AG20443 (cell line): ENCODE results near the gene SPEG.
"Not testable (repeated sequence)": the region's sequence is repeated elsewhere in the genome, so short reads cannot be mapped to it uniquely, and the experiment has no call there.

ENCODE experiments used
- DNase-seq: peaks from one replicate; pipeline ENCODE4 v3.0.0; 2012; ENCODE audit warnings: low spot score, mixed read lengths

The SPEG gene

GRCh38 chr2:219434718-219435525 lies at the start of gene SPEG:
TSS of gene SPEG (plus strand) at chr2:219434843. CDS start at chr2:219434978, 135 bp downstream.
- DNase-seq: peak; percentile 57

- no peak for DNase-seq
Observed at GRCh38 chr2:219384859-219385258, 49.8 kb upstream of the SPEG start.

- no peak for DNase-seq
Observed at GRCh38 chr2:219385958-219386520, 48.6 kb upstream of the SPEG start.

GRCh38 chr2:219386532-219387280 lies 47.9 kb upstream of the SPEG start:
- peak; percentile 26 for DNase-seq

- peak; percentile 98 for DNase-seq
Observed at GRCh38 chr2:219387306-219388120, 47.1 kb upstream of the SPEG start, which contains the start of gene DNPEP. TSS of gene DNPEP (minus strand) at chr2:219387912. CDS start at chr2:219387794, 118 bp downstream.

- peak; percentile 99 for DNase-seq
Observed at GRCh38 chr2:219388121-219388906, 46.3 kb upstream of the SPEG start.

- no peak for DNase-seq
Observed at GRCh38 chr2:219388907-219389156, 45.8 kb upstream of the SPEG start.

GRCh38 chr2:219392754-219393153 lies 41.9 kb upstream of the SPEG start:
- no peak for DNase-seq

GRCh38 chr2:219395056-219395455 lies 39.6 kb upstream of the SPEG start:
- DNase-seq: not testable (repeated sequence)

GRCh38 chr2:219395609-219396008 lies 39.0 kb upstream of the SPEG start:
- no peak for DNase-seq

- DNase-seq: no peak
Observed at GRCh38 chr2:219396863-219397457, 37.7 kb upstream of the SPEG start.

GRCh38 chr2:219398721-219399363 lies 35.8 kb upstream of the SPEG start:
- no peak for DNase-seq

GRCh38 chr2:219399716-219400478 lies 34.7 kb upstream of the SPEG start:
- no peak for DNase-seq

GRCh38 chr2:219400562-219400961 lies 34.1 kb upstream of the SPEG start:
- DNase-seq: no peak

GRCh38 chr2:219401606-219402005 lies 33.0 kb upstream of the SPEG start:
- DNase-seq: no peak

GRCh38 chr2:219402665-219403515 lies 31.8 kb upstream of the SPEG start:
- DNase-seq: peak; percentile 85

- DNase-seq: no peak
Observed at GRCh38 chr2:219403861-219404260, 30.8 kb upstream of the SPEG start.

- no peak for DNase-seq
Observed at GRCh38 chr2:219404291-219404910, 30.2 kb upstream of the SPEG start.
